OCI-LY3 (cell line): ENCODE measurements around the gene SERTAD1.

Experiments used
- H2AFZ ChIP-seq: fragments of 200-600, 300-600 bp; shearing (Covaris generic); 2 replicates; pipeline ENCODE4 v1.6.0; 2014; ENCODE audit warnings: antibody characterized with exemption, low read depth, low read length
- H3K27ac ChIP-seq: fragments of 200-600, 300-600 bp; sonication (generic); 2 replicates; pipeline ENCODE4 v1.5.1; 2014; ENCODE audit warnings: mild to moderate bottlenecking, low read length, moderate library complexity, mixed read lengths
- H3K27me3 ChIP-seq: fragments of 200-600, 300-600 bp; sonication (generic); 2 replicates; pipeline ENCODE4 v1.6.1; 2014; ENCODE audit warnings: low read depth, low read length, mixed read lengths
- H3K36me3 ChIP-seq: fragments of 200-600, 300-600 bp; sonication (generic); replicated peaks from 2 replicates; pipeline ENCODE3; 2014; ENCODE audit warnings: low read depth, low read length, mixed read lengths
- H3K4me1 ChIP-seq: fragments of 300-600, 200-600 bp; sonication (generic); 2 replicates; pipeline ENCODE4 v1.6.1; 2014; ENCODE audit warnings: low read length, mixed read lengths
- H3K4me2 ChIP-seq: fragments of 200-600, 300-600 bp; sonication (generic); 2 replicates; pipeline ENCODE4 v1.6.1; 2014; ENCODE audit warnings: low read length, mixed read lengths
- H3K4me3 ChIP-seq: fragments of 300-600, 200-600 bp; sonication (generic); 2 replicates; pipeline ENCODE4 v1.5.1; 2014; ENCODE audit warnings: antibody characterized with exemption, mild to moderate bottlenecking, low read length, moderate library complexity
- H3K79me2 ChIP-seq: fragments of 300-600, 200-600 bp; shearing (Covaris generic); 2 replicates; pipeline ENCODE4 v1.6.1; 2014; ENCODE audit warnings: mild to moderate bottlenecking, low read length, mixed read lengths
- H3K9ac ChIP-seq: fragments of 300-600, 200-600 bp; shearing (Covaris generic); 2 replicates; pipeline ENCODE4 v1.6.0; 2014; ENCODE audit warnings: mild to moderate bottlenecking, low read length, moderate library complexity
- H3K9me3 ChIP-seq: fragments of 200-600, 300-600 bp; shearing (Covaris generic); 2 replicates; pipeline ENCODE4 v1.6.1; 2014; ENCODE audit warnings: low read length, mixed read lengths; ENCODE audit not compliant: insufficient read depth
- H4K20me1 ChIP-seq: fragments of 200-600, 300-600 bp; sonication (generic); 2 replicates; pipeline ENCODE4 v1.6.1; 2016; ENCODE audit warnings: low read length, mixed read lengths; ENCODE audit not compliant: insufficient read depth
- EZH2phosphoT487 ChIP-seq: fragments of 200-600 bp; shearing (Covaris generic); IDR thresholded peaks from 2 replicates; pipeline ENCODE4 v1.6.1; 2018; ENCODE audit warnings: antibody characterized with exemption, mixed run types, low read depth
- TF ChIP-seq, protein P1 (sequence below): fragments of 200-600, 300-600 bp; sonication (generic); IDR thresholded peaks from 2 replicates; pipeline ENCODE4 v1.5.1; 2014; ENCODE audit warnings: antibody characterized with exemption, low read length, low read depth

SERTAD1 gene

DNA sequence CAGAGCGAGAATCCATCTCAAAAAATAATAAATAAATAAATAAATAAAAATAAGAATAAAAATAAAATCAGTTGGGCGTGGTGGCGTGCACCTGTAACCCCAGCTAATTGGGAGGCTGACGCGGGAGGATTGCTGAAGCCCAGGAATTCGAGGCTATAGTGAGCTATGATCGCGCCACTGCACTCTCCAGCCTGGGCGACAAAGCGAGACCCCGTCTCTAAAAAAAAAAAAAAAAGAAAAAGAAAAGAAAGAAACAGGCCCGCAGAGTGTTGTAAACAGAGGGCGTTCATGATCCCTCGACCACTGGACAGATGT, 5.4 kb downstream of the SERTAD1 start:
- Histone ChIP-seq H3K79me2 (peaks cover 6% of the 10 kb centered on the region; the same call in 1 of the 2 replicates), H4K20me1 (no peaks in the 10 kb centered on the region), H3K9me3 (no peaks in the 10 kb centered on the region), H3K4me1 (peaks cover 9% of the 10 kb centered on the region), H3K27me3 (no peaks in the 10 kb centered on the region), H3K27ac (no peak overlapping the region; the same call in 1 of the 2 replicates), H3K4me3 (peak overlapping the region; percentile 83), H3K9ac (peak overlapping the region; percentile 84; the same call in 1 of the 2 replicates), H3K4me2 (peak overlapping the region; percentile 84), H3K36me3 (peaks cover 8% of the 10 kb centered on the region), H2AFZ (0 out of 2 replicates have a peak overlapping the region, but pooled peaks have one; percentile 80)
- TF ChIP-seq EZH2phosphoT487 = no peak
- TF ChIP-seq, protein P1, sequence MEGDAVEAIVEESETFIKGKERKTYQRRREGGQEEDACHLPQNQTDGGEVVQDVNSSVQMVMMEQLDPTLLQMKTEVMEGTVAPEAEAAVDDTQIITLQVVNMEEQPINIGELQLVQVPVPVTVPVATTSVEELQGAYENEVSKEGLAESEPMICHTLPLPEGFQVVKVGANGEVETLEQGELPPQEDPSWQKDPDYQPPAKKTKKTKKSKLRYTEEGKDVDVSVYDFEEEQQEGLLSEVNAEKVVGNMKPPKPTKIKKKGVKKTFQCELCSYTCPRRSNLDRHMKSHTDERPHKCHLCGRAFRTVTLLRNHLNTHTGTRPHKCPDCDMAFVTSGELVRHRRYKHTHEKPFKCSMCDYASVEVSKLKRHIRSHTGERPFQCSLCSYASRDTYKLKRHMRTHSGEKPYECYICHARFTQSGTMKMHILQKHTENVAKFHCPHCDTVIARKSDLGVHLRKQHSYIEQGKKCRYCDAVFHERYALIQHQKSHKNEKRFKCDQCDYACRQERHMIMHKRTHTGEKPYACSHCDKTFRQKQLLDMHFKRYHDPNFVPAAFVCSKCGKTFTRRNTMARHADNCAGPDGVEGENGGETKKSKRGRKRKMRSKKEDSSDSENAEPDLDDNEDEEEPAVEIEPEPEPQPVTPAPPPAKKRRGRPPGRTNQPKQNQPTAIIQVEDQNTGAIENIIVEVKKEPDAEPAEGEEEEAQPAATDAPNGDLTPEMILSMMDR = no peak

- Histone ChIP-seq H3K27ac (no peak overlapping the region), H3K4me3 (no peak overlapping the region), H3K27me3 (no peaks in the 10 kb centered on the region), H3K4me2 (no peak overlapping the region), H3K4me1 (peaks cover 9% of the 10 kb centered on the region), H2AFZ (no peak overlapping the region), H3K9ac (no peak overlapping the region), H3K9me3 (no peaks in the 10 kb centered on the region), H3K36me3 (peaks cover 8% of the 10 kb centered on the region), H3K79me2 (peaks cover 4% of the 10 kb centered on the region; the same call in 1 of the 2 replicates), H4K20me1 (no peaks in the 10 kb centered on the region)
- no peak for TF ChIP-seq EZH2phosphoT487
- TF ChIP-seq, protein P1 = no peak
These were observed 6.0 kb downstream of the SERTAD1 start for GRCh38 chr19:40419780-40420179.

- no peak overlapping the region for H2AFZ ChIP-seq
- no peaks in the 10 kb centered on the region for H3K27me3 ChIP-seq
- peaks cover 8% of the 10 kb centered on the region for H3K36me3 ChIP-seq
- no peak overlapping the region for H3K9ac ChIP-seq
- TF ChIP-seq EZH2phosphoT487 = no peak
- TF ChIP-seq, protein P1 = no peak
- no peaks in the 10 kb centered on the region for H3K79me2 ChIP-seq
- peaks cover 5% of the 10 kb centered on the region for H3K4me1 ChIP-seq
- H3K27ac ChIP-seq = no peak overlapping the region
- no peak overlapping the region for H3K4me3 ChIP-seq
- no peaks in the 10 kb centered on the region for H4K20me1 ChIP-seq
- H3K4me2 ChIP-seq = no peak overlapping the region
- no peaks in the 10 kb centered on the region for H3K9me3 ChIP-seq
These were observed 6.7 kb downstream of the SERTAD1 start for GRCh38 chr19:40419066-40419612.

GRCh38 chr19:40418040-40418439, 7.8 kb downstream of the SERTAD1 start:
- H3K4me1 ChIP-seq = peaks cover 5% of the 10 kb centered on the region
- no peaks in the 10 kb centered on the region for H3K27me3 ChIP-seq
- H4K20me1 ChIP-seq = no peaks in the 10 kb centered on the region
- H3K36me3 ChIP-seq = peaks cover 8% of the 10 kb centered on the region
- H2AFZ ChIP-seq = no peak overlapping the region
- H3K27ac ChIP-seq = no peak overlapping the region
- no peak overlapping the region for H3K4me2 ChIP-seq
- TF ChIP-seq, protein P1 = no peak
- no peak for TF ChIP-seq EZH2phosphoT487
- H3K79me2 ChIP-seq = no peaks in the 10 kb centered on the region
- no peaks in the 10 kb centered on the region for H3K9me3 ChIP-seq
- no peak overlapping the region for H3K9ac ChIP-seq
- no peak overlapping the region for H3K4me3 ChIP-seq
